Measurements from ENCODE around the gene RASGRF2. TPM values are rescaled to one million over a fixed set of nuclear protein-coding genes. Genes with fewer than 3 reads are reported as not detected.

Gene RASGRF2
- total RNA-seq, 1 experiment from 2014 or later = 9.1 TPM

- ChIA-PET CTCF (no interaction called here), POLR2A (ENCODE audit: low non-redundant PET) (no interaction called here)
- DNase-seq (ENCODE audit: low spot score) = no peak
- Histone ChIP-seq H3K9me3 (ENCODE audit: low read depth, low read length, poor library complexity, severe bottlenecking) (no peaks in the 10 kb centered on the region), H3K27me3 (replicated peaks; ENCODE audit: insufficient read depth, low read depth, low read length, poor library complexity) (peaks cover 6% of the 10 kb centered on the region), H3K36me3 (ENCODE audit: insufficient read depth, low read length, poor library complexity, severe bottlenecking) (no peaks in the 10 kb centered on the region), H3K27ac (ENCODE audit: low read depth, low read length, poor library complexity, severe bottlenecking) (no peak overlapping the region), H3K4me1 (ENCODE audit: insufficient read depth, low read length, poor library complexity, severe bottlenecking) (peaks cover 41% of the 10 kb centered on the region), H3K4me3 (ENCODE audit: low read depth, low read length, poor library complexity, severe bottlenecking) (no peak overlapping the region)
- no TSS peak for BruUV-seq (replicated peaks)
- TF ChIP-seq EZH2 (IDR thresholded peaks at IDR 0.05; ENCODE audit: borderline replicate concordance, low read depth, low read length, poor library complexity, severe bottlenecking) (no peak), CTCF (conservative IDR thresholded peaks at IDR 0.05; ENCODE audit: low read depth, low read length) (no peak)
- intact Hi-C loops (cut with micrococcal nuclease; ENCODE audit: unreplicated experiment) = no loop called here
These were observed 1.0 kb upstream of the RASGRF2 start for GRCh38 chr5:80959138-80959537.

- no TSS peak for BruUV-seq (replicated peaks)
- peak; percentile 56 for DNase-seq (ENCODE audit: low spot score)
- peak overlapping the region; percentile 50 for H3K4me3 ChIP-seq (ENCODE audit: low read depth, low read length, poor library complexity, severe bottlenecking)
- H3K27ac ChIP-seq (ENCODE audit: low read depth, low read length, poor library complexity, severe bottlenecking) = no peak overlapping the region
- TF ChIP-seq CTCF (conservative IDR thresholded peaks at IDR 0.05; ENCODE audit: low read depth, low read length) = no peak
- peaks cover 54% of the 10 kb centered on the region for H3K4me1 ChIP-seq (ENCODE audit: insufficient read depth, low read length, poor library complexity, severe bottlenecking)
- CTCF ChIA-PET = no interaction called here
- peaks cover 6% of the 10 kb centered on the region for H3K27me3 ChIP-seq (replicated peaks; ENCODE audit: insufficient read depth, low read depth, low read length, poor library complexity)
- no peaks in the 10 kb centered on the region for H3K36me3 ChIP-seq (ENCODE audit: insufficient read depth, low read length, poor library complexity, severe bottlenecking)
- intact Hi-C loops (cut with micrococcal nuclease; ENCODE audit: unreplicated experiment) = loop anchor here (5.0 to 10.0 kb wide), 3 partner anchors 147 to 246 kb away; no protein-coding TSS in a partner anchor
- POLR2A ChIA-PET (ENCODE audit: low non-redundant PET) = no interaction called here
- H3K9me3 ChIP-seq (ENCODE audit: low read depth, low read length, poor library complexity, severe bottlenecking) = no peaks in the 10 kb centered on the region
These were observed 590 bp downstream of the RASGRF2 start for GRCh38 chr5:80960531-80961375.

- H3K27me3 ChIP-seq (replicated peaks; ENCODE audit: insufficient read depth, low read depth, low read length, poor library complexity) = peaks cover 6% of the 10 kb centered on the region
- DNase-seq (ENCODE audit: low spot score) = peak; percentile 78
- TF ChIP-seq CTCF (conservative IDR thresholded peaks at IDR 0.05; ENCODE audit: low read depth, low read length) = no peak
- no peak for TF ChIP-seq EZH2 (IDR thresholded peaks at IDR 0.05; ENCODE audit: borderline replicate concordance, low read depth, low read length, poor library complexity, severe bottlenecking)
- no peak overlapping the region for H3K27ac ChIP-seq (ENCODE audit: low read depth, low read length, poor library complexity, severe bottlenecking)
- peak overlapping the region; percentile 50 for H3K4me3 ChIP-seq (ENCODE audit: low read depth, low read length, poor library complexity, severe bottlenecking)
- ChIA-PET CTCF (no interaction called here), POLR2A (ENCODE audit: low non-redundant PET) (no interaction called here)
- TSS peak; percentile 29 for BruUV-seq (replicated peaks)
- H3K4me1 ChIP-seq (ENCODE audit: insufficient read depth, low read length, poor library complexity, severe bottlenecking) = peaks cover 63% of the 10 kb centered on the region
- intact Hi-C loops (cut with micrococcal nuclease; ENCODE audit: unreplicated experiment) = loop anchor here (5.0 to 10.0 kb wide), 3 partner anchors 146 to 247 kb away; no protein-coding TSS in a partner anchor
- H3K36me3 ChIP-seq (ENCODE audit: insufficient read depth, low read length, poor library complexity, severe bottlenecking) = no peaks in the 10 kb centered on the region
- no peaks in the 10 kb centered on the region for H3K9me3 ChIP-seq (ENCODE audit: low read depth, low read length, poor library complexity, severe bottlenecking)
These were observed 1.5 kb downstream of the RASGRF2 start for GRCh38 chr5:80961376-80962281.

All from A673 (cell line).